Dendritic cell treated with granulocyte-macrophage colony-stimulating factor and Interleukin-4, amounts not matched to agents 40 ng/mL and 50 ng/mL, for 4 days (primary cell): ENCODE results near the gene XPR1.

Source experiments
- H3K27ac Mint-ChIP-seq: one replicate; pipeline ENCODE4 v1.8.0; 2022; ENCODE audit warnings: mild to moderate bottlenecking, mixed read lengths
- H3K27me3 Mint-ChIP-seq: one replicate; pipeline ENCODE4 v1.8.0; 2022; ENCODE audit warnings: mild to moderate bottlenecking, mixed read lengths
- H3K36me3 Mint-ChIP-seq: one replicate; pipeline ENCODE4 v1.8.0; 2022; ENCODE audit warnings: low read depth, mixed read lengths
- H3K4me1 Mint-ChIP-seq: one replicate; pipeline ENCODE4 v1.8.0; 2022; ENCODE audit warnings: low read depth, mixed read lengths
- H3K4me3 Mint-ChIP-seq: one replicate; pipeline ENCODE4 v1.8.0; 2022; ENCODE audit warnings: mild to moderate bottlenecking, moderate library complexity, mixed read lengths
- H3K9me3 Mint-ChIP-seq: one replicate; pipeline ENCODE4 v1.8.0; 2022; ENCODE audit warnings: mixed read lengths
- intact Hi-C: fragments of 100-400 bp; cut with micrococcal nuclease; formaldehyde crosslinking; loops from one replicate; pipeline ENCODE4 v1.15.0; 2022

XPR1 gene

GRCh38 chr1:180919183-180919700 lies 287.4 kb downstream of the XPR1 start:
- Mint-ChIP-seq H3K27ac (no peak overlapping the region), H3K4me3 (no peak overlapping the region), H3K4me1 (peaks cover 5% of the 10 kb centered on the region), H3K27me3 (peaks cover 31% of the 10 kb centered on the region), H3K36me3 (no peaks in the 10 kb centered on the region), H3K9me3 (no peaks in the 10 kb centered on the region)
- intact Hi-C loops, result no loop called here

- intact Hi-C loops, result no loop called here
Measured at GRCh38 chr1:180920193-180920592, 288.4 kb downstream of the XPR1 start.

GRCh38 chr1:180920702-180921101 lies 288.9 kb downstream of the XPR1 start:
- no peak overlapping the region for H3K4me3 Mint-ChIP-seq
- H3K9me3 Mint-ChIP-seq, result no peaks in the 10 kb centered on the region
- intact Hi-C loops, result no loop called here
- peaks cover 5% of the 10 kb centered on the region for H3K4me1 Mint-ChIP-seq
- H3K36me3 Mint-ChIP-seq, result no peaks in the 10 kb centered on the region
- peaks cover 18% of the 10 kb centered on the region for H3K27me3 Mint-ChIP-seq
- H3K27ac Mint-ChIP-seq, result no peak overlapping the region

More at GRCh38 chr1:180920193-180920592, 288.4 kb downstream of the XPR1 start:
- Mint-ChIP-seq H3K4me3 (no peak overlapping the region), H3K4me1 (peaks cover 5% of the 10 kb centered on the region), H3K9me3 (no peaks in the 10 kb centered on the region), H3K27me3 (peaks cover 23% of the 10 kb centered on the region), H3K36me3 (no peaks in the 10 kb centered on the region), H3K27ac (no peak overlapping the region)

GRCh38 chr1:180921386-180921785 lies 289.6 kb downstream of the XPR1 start:
- H3K36me3 Mint-ChIP-seq, result no peaks in the 10 kb centered on the region
- H3K9me3 Mint-ChIP-seq, result no peaks in the 10 kb centered on the region
- intact Hi-C loops, result no loop called here
- H3K27ac Mint-ChIP-seq, result no peak overlapping the region
- peaks cover 12% of the 10 kb centered on the region for H3K27me3 Mint-ChIP-seq
- H3K4me3 Mint-ChIP-seq, result no peak overlapping the region
- H3K4me1 Mint-ChIP-seq, result peaks cover 5% of the 10 kb centered on the region

- no peaks in the 10 kb centered on the region for H3K36me3 Mint-ChIP-seq
- H3K4me3 Mint-ChIP-seq, result no peak overlapping the region
- H3K9me3 Mint-ChIP-seq, result no peaks in the 10 kb centered on the region
- peaks cover 12% of the 10 kb centered on the region for H3K4me1 Mint-ChIP-seq
- no peak overlapping the region for H3K27ac Mint-ChIP-seq
- H3K27me3 Mint-ChIP-seq, result peaks cover 11% of the 10 kb centered on the region
- intact Hi-C loops, result no loop called here
Measured at GRCh38 chr1:180921891-180922630, 290.2 kb downstream of the XPR1 start.

- Mint-ChIP-seq H3K27me3 (peaks cover 11% of the 10 kb centered on the region), H3K27ac (no peak overlapping the region), H3K36me3 (no peaks in the 10 kb centered on the region), H3K9me3 (no peaks in the 10 kb centered on the region), H3K4me3 (no peak overlapping the region), H3K4me1 (peaks cover 12% of the 10 kb centered on the region)
- intact Hi-C loops, result no loop called here
Measured at GRCh38 chr1:180922631-180923015, 290.8 kb downstream of the XPR1 start.

- H3K36me3 Mint-ChIP-seq, result no peaks in the 10 kb centered on the region
- H3K9me3 Mint-ChIP-seq, result no peaks in the 10 kb centered on the region
- no peak overlapping the region for H3K27ac Mint-ChIP-seq
- H3K4me1 Mint-ChIP-seq, result peaks cover 12% of the 10 kb centered on the region
- H3K4me3 Mint-ChIP-seq, result no peak overlapping the region
- H3K27me3 Mint-ChIP-seq, result peaks cover 10% of the 10 kb centered on the region
- intact Hi-C loops, result no loop called here
Measured at GRCh38 chr1:180923021-180923841, 291.4 kb downstream of the XPR1 start.

- H3K4me1 Mint-ChIP-seq, result peaks cover 12% of the 10 kb centered on the region
- H3K27ac Mint-ChIP-seq, result no peak overlapping the region
- intact Hi-C loops, result no loop called here
- H3K36me3 Mint-ChIP-seq, result no peaks in the 10 kb centered on the region
- H3K4me3 Mint-ChIP-seq, result no peak overlapping the region
- H3K9me3 Mint-ChIP-seq, result no peaks in the 10 kb centered on the region
- H3K27me3 Mint-ChIP-seq, result peaks cover 10% of the 10 kb centered on the region
Measured at GRCh38 chr1:180923887-180924286, 292.1 kb downstream of the XPR1 start.

- intact Hi-C loops, result no loop called here
- Mint-ChIP-seq H3K4me1 (peaks cover 7% of the 10 kb centered on the region), H3K27ac (no peak overlapping the region), H3K9me3 (no peaks in the 10 kb centered on the region), H3K4me3 (no peak overlapping the region), H3K27me3 (peaks cover 8% of the 10 kb centered on the region), H3K36me3 (no peaks in the 10 kb centered on the region)
Measured at GRCh38 chr1:180924939-180925338, 293.1 kb downstream of the XPR1 start.

GRCh38 chr1:180925471-180926051 lies 293.7 kb downstream of the XPR1 start:
- H3K4me3 Mint-ChIP-seq, result no peak overlapping the region
- no peaks in the 10 kb centered on the region for H3K36me3 Mint-ChIP-seq
- peaks cover 7% of the 10 kb centered on the region for H3K4me1 Mint-ChIP-seq
- intact Hi-C loops, result no loop called here
- H3K9me3 Mint-ChIP-seq, result no peaks in the 10 kb centered on the region
- H3K27ac Mint-ChIP-seq, result no peak overlapping the region
- peaks cover 8% of the 10 kb centered on the region for H3K27me3 Mint-ChIP-seq

GRCh38 chr1:180926164-180926981 lies 294.6 kb downstream of the XPR1 start:
- no peak overlapping the region for H3K27ac Mint-ChIP-seq
- H3K27me3 Mint-ChIP-seq, result peaks cover 8% of the 10 kb centered on the region
- no peak overlapping the region for H3K4me3 Mint-ChIP-seq
- peaks cover 7% of the 10 kb centered on the region for H3K4me1 Mint-ChIP-seq
- no peaks in the 10 kb centered on the region for H3K9me3 Mint-ChIP-seq
- no peaks in the 10 kb centered on the region for H3K36me3 Mint-ChIP-seq
- intact Hi-C loops, result no loop called here

- no peaks in the 10 kb centered on the region for H3K36me3 Mint-ChIP-seq
- H3K9me3 Mint-ChIP-seq, result no peaks in the 10 kb centered on the region
- no peak overlapping the region for H3K27ac Mint-ChIP-seq
- no peak overlapping the region for H3K4me3 Mint-ChIP-seq
- peaks cover 7% of the 10 kb centered on the region for H3K4me1 Mint-ChIP-seq
- intact Hi-C loops, result no loop called here
- H3K27me3 Mint-ChIP-seq, result peaks cover 8% of the 10 kb centered on the region
Measured at GRCh38 chr1:180927348-180927747, 295.5 kb downstream of the XPR1 start.

GRCh38 chr1:180927841-180928240 lies 296.0 kb downstream of the XPR1 start:
- no peak overlapping the region for H3K4me3 Mint-ChIP-seq
- no peak overlapping the region for H3K27ac Mint-ChIP-seq
- intact Hi-C loops, result no loop called here
- H3K9me3 Mint-ChIP-seq, result no peaks in the 10 kb centered on the region
- H3K27me3 Mint-ChIP-seq, result peaks cover 8% of the 10 kb centered on the region
- no peaks in the 10 kb centered on the region for H3K36me3 Mint-ChIP-seq
- H3K4me1 Mint-ChIP-seq, result peaks cover 8% of the 10 kb centered on the region
